HL-60 (cell line): Measurements from ENCODE around the gene NLK.

ENCODE experiments used
- POLR2AphosphoS5 ChIP-seq: IDR thresholded peaks from 2 replicates; pipeline ENCODE4 v1.6.1; 2012; ENCODE audit warnings: low read depth
- REST ChIP-seq: IDR thresholded peaks from 2 replicates; pipeline ENCODE4 v1.6.1; 2012; ENCODE audit warnings: low read depth; ENCODE audit not compliant: insufficient replicate concordance
- SPI1 ChIP-seq: IDR thresholded peaks from 2 replicates; pipeline ENCODE4 v1.6.1; 2012; ENCODE audit warnings: low read depth, mild to moderate bottlenecking, borderline replicate concordance
- TF ChIP-seq, protein P1 (sequence below): IDR thresholded peaks from one replicate; pipeline ENCODE4 v1.5.1; 2011; ENCODE audit warnings: low read length, control low read depth, inconsistent platforms; ENCODE audit not compliant: insufficient read depth

DNA sequence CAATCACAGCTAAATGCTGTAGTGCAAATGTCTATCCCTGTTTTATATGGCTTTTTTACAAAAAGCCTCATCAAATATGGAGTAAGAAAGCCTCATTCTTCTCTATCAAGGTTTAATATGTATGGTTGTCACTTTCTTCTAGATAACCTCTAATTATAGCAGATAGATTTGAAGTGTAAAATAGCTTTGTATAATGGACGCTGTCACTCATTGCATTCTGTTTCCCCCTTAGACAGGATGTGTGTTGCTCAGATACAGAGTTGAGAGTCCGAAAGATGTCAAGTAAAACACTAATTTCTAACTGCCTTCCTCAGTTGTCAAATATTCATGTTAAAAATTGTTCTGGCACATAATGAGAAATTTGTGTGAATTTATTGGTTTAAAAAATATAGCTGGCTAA lies 88.0 kb downstream of the NLK start:
- TF ChIP-seq, protein P1, sequence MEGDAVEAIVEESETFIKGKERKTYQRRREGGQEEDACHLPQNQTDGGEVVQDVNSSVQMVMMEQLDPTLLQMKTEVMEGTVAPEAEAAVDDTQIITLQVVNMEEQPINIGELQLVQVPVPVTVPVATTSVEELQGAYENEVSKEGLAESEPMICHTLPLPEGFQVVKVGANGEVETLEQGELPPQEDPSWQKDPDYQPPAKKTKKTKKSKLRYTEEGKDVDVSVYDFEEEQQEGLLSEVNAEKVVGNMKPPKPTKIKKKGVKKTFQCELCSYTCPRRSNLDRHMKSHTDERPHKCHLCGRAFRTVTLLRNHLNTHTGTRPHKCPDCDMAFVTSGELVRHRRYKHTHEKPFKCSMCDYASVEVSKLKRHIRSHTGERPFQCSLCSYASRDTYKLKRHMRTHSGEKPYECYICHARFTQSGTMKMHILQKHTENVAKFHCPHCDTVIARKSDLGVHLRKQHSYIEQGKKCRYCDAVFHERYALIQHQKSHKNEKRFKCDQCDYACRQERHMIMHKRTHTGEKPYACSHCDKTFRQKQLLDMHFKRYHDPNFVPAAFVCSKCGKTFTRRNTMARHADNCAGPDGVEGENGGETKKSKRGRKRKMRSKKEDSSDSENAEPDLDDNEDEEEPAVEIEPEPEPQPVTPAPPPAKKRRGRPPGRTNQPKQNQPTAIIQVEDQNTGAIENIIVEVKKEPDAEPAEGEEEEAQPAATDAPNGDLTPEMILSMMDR, result no peak
- TF ChIP-seq REST, result no peak
- no peak for TF ChIP-seq POLR2AphosphoS5
- no peak for TF ChIP-seq SPI1
